Stimulated activated CD8-positive, alpha-beta memory T cell treated with anti-CD3 and anti-CD28 coated beads, Interleukin-15, amount 100 ng/mL, for 48 hours (primary cell): Measurements from ENCODE around the gene MED14.

Source experiments
- DNase-seq, 2 donors: peaks; one replicate each; pipeline ENCODE4 v3.0.0-alpha.2; 2020; ENCODE audit warnings: low read depth in 2 of 2

Gene MED14

DNA sequence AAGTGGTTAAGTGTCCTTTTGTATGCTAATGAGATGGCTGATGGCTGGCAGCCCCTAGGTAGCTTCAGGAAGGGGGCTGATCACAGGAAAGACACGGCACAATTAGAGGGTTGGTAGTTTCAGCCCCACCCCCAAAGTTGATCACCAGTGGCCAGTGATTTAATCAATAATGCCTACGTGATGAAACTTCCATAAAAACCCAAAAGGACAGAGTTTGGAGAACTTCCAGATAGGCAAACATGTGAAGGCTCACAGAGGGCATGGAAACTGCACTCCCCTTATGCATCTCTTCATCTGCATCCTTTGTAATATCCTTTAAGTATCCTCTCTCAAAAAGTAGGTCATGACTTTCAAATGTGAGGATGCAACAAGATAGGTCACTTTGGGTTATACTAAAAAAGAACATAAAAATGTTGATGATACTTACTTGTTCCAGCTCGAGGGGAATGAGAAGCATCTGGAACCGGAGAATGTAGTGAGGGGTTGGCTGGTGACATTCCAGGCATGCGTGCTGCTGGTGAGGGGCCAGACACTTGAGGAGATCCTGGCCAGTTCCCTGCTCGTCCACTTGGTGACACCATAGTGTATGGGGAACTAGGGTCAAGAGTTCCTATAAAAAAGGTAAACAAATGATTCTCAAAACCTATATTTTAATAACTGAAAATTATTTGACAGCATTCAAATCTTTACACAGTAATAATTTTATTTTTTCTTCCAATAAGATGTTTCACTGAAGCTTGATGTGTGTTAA is 71.3 kb downstream of the MED14 start:
- DNase-seq, result no peak

- DNase-seq, result no peak
Observed at GRCh38 chrX:40663078-40663740, 72.1 kb downstream of the MED14 start.

DNA sequence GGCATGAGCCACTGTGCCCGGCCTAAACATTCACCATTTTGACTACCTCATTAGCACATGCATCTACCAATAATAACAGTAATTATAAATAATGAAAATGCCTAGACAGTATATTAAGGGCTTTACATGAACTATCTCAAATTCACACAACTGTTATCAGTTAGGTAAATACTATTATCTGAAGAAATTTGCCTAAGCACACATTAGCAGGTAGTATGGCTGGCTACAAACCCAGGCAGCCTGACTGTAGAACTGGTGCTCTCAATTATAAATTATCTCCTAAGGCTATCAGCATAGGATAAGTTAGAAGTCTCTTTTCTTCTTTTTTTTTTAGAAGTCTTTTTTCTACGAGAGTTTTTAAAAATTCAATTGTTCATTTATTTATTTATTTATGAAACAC is 73.9 kb downstream of the MED14 start:
- no peak for DNase-seq

GRCh38 chrX:40660381-40660780 is 75.0 kb downstream of the MED14 start:
- DNase-seq, result no peak

DNA sequence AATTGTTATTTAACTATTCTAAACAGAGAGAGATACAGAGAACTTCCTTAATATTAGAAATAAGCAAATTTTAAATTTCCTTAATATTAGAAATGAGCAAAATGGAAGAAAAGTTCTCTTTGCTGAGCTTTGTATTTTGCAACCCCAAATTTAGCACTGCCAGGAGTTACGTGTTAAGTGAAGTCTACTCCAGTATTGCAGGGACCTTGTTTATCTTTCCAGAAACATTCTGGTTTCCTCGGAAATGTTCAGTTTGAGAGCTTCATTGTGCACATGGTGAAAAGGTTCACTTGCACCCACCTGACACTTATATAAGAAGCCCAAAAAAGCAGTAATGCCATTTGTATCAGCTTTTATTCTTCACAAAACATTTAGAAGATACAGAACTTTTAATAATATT is 81.8 kb downstream of the MED14 start:
- no peak for DNase-seq

GRCh38 chrX:40652664-40653063 is 82.7 kb downstream of the MED14 start:
- no peak for DNase-seq

DNA sequence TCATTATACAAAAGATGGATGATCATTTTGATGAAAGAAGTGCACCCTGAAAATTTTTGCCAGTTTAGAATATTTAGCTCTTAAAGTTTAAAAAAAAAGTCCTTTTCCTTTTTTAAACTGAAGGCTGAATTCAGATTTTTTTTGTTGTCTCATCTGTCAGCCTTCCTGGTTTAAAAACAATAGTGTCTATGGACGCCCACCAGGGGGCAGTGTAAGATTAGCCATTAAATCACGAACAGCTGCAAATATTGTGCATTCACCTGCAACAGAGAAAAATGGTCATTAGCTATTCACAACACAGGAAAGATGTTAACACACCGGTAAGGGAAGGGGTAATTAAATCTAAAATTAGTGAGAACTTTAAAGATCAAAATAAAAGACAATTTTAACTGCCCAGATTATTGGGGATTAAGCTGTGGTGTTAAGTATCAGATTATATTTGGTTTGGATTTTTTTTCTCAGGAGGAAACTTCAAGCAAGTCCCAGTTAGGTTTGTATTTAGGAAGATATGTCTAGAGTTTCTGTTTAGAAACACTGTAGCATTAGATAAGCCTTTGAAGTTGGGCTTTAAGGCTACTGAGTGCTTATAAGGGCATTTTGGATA is 83.6 kb downstream of the MED14 start:
- peak; percentile 24 to 40 for DNase-seq

- peak; percentile 85 to 94 for DNase-seq
Observed at GRCh38 chrX:40647307-40648197, 87.8 kb downstream of the MED14 start, which contains the start of gene CXorf38. TSS of gene CXorf38 (minus strand) at chrX:40647561. CDS start at chrX:40647520, 41 bp downstream.

GRCh38 chrX:40646489-40647306 is 88.6 kb downstream of the MED14 start:
- DNase-seq, result peak in 1 of 2 donors; percentile 5

DNA sequence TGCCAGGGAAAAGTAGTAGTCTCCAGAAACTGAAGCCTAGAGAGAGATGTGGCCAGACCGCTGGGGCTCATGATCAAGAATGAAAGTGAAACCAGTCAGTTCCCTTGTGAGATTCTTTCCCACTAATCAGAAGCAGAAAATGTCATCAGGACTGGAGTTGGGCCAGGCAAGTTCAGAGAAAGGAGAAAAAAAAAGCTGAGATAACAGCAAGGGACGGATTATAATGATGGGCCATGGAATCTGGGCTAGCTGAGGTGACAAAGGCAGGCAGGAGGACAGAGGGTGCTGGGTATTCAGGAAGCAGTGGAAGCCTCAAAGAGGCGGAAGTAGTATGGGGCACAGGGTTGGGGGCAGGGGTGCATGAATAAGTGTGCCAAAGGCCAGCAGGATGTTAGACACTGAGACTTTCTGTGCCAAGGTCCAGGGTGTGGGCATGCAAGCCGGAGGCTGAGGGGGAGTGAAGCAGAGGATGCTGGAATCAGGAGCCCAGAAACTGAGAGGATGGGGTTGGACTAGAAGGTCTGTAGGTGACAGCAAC is 90.5 kb downstream of the MED14 start:
- DNase-seq, result peak; percentile 3 to 13

GRCh38 chrX:40644176-40644575 is 91.2 kb downstream of the MED14 start:
- no peak for DNase-seq

GRCh38 chrX:40637687-40638086 is 97.7 kb downstream of the MED14 start:
- no peak for DNase-seq

DNA sequence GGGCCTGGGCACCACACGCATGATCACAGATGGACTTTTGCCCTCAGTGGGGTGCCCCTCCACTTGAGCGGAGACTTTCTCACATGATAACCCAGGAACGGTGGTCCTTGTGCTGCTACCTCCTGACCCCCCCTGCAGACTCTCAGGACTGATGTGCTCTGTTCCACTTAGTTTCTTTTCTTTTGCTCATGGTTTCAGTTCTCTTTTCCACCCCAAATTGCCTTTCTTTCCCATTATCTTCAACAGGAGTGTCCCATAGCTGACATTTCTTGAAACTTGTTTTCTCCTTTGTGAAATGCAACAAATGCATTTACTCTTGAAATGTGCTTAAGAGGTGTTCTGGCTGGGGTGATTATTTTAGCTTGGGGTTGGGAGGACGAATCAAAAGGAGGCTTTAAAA is 103.1 kb downstream of the MED14 start:
- no peak for DNase-seq

DNA sequence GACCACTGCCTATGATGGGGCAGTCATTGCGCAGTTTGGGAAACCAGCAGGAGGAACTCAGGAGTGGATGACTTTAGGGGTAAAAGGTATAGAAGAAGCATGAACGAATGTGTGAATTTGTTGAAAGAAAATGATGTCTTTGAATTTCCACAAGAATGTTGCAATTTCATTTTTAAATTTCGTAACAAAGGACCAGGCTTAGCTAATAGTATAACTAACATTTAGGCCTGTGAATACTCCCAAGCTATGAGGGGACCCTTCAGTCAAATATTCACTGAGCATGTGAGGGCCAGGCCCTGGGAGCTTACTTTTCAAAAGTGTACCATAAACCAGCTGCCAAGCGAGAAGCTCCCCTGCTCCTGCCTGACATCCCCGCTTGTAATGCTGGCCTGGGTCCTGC is 106.8 kb downstream of the MED14 start:
- DNase-seq, result no peak

- DNase-seq, result no peak
Observed at GRCh38 chrX:40625294-40625693, 110.0 kb downstream of the MED14 start.

GRCh38 chrX:40623665-40624064 is 111.7 kb downstream of the MED14 start:
- DNase-seq, result no peak

- no peak for DNase-seq
Observed at GRCh38 chrX:40623139-40623536, 112.2 kb downstream of the MED14 start, which contains the start of gene MPC1L. TSS of gene MPC1L (plus strand) at chrX:40623428. CDS start at chrX:40623566, 138 bp downstream.

DNA sequence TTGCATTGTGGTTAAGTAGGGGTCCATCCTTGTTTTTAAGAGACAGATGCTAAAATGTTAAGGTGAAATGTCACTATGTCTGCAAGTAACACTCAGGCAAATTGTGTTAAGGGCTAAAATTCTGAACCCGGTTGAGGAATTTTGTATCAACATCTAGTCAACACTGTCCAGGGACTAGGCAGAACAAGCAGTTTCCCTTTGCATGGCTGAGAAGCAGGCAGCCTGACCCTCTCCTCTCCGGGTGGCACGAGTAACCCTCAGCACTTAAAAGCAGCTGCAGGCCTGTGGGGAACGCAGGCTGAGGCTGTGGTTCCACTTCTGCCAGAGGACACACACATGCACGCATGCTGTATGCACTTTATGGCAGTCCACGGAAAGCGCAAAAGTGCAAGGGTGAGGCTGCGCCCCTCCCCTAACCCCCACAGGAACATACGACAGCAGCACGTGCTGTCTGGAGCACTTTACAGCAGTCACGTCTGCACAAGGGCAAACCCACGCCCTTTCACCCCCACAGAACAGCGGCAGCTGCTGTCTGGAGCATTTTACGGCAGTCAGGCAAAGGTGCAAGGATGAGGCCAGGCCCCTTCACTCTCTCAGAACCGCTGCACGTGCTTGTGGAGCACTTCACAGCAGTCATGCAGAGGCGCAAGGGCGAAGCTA is 112.7 kb downstream of the MED14 start:
- no peak for DNase-seq

DNA sequence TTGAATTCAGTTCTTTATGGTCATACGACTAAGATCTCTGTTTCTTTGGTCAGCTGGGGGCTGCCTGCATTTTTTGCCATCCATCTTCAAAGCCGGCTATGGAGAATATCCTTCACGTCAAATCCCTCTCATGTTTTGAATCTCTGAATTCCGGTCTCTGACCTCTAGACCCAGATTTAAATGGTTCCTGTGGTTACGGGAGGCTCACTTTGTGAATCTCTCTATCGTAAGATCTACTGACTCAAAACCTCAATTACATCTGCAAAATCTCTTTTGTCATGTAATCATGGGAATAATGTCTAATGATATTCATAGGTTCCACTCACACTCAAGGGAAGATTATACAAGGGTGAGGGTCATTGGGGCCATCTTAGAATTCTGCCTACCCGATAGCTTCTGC is 117.8 kb downstream of the MED14 start:
- DNase-seq, result no peak

- DNase-seq, result no peak
Observed at GRCh38 chrX:40615976-40616375, 119.4 kb downstream of the MED14 start.
